H1 (cell line): Measurements from ENCODE around the gene RPAP3. TPM values are rescaled to one million over a fixed set of nuclear protein-coding genes. Genes with fewer than 3 reads are reported as not detected.

Experiments used
- BACH1 ChIP-seq: IDR thresholded peaks from 2 replicates; pipeline ENCODE4 v1.6.1; 2012; ENCODE audit warnings: low read length, improper control_type of control experiment
- BCL11A ChIP-seq, 2 experiments: IDR thresholded peaks; one replicate each; pipeline ENCODE4 v1.6.1; 2011; ENCODE audit warnings: low read depth in 2 of 2, low read length in 2 of 2, mild to moderate bottlenecking in 2 of 2
- CHD1 ChIP-seq: IDR thresholded peaks from 2 replicates; pipeline ENCODE4 v1.6.1; 2012; ENCODE audit warnings: low read depth, low read length, improper control_type of control experiment
- TCF12 ChIP-seq: IDR thresholded peaks from 2 replicates; pipeline ENCODE4 v1.6.1; 2011; ENCODE audit warnings: low read depth, mild to moderate bottlenecking, low read length
- polyA plus RNA-seq, 7 experiments: library from polyadenylated mRNA; depleted of rRNA in 3 of 7; stranded (reverse) in 5 of 7; unstranded in 2 of 7; fragments of >200 nt in 5 of 7; fragments of 200-250 nt in 2 of 7; gene quantifications; 1 replicate in 5 of 7; 2 replicates in 1 of 7; 4 replicates in 1 of 7; pipeline versions ENCODE4 v1.2.1 to v1.2.3, GENCODE V29; 2011 to 2013; ENCODE audit warnings: missing spikeins in 2 of 7, mixed read lengths in 2 of 7
- total RNA-seq: library from RNA; stranded (reverse); fragmentation: NEBNext Ultra II Directional; extraction: Animal tissue kit (Norgen Biotek cat#: 25700); gene quantifications from 2 replicates; pipeline ENCODE4 v1.2.1, GENCODE V29; 2021
- TF ChIP-seq, protein P1 (sequence below): IDR thresholded peaks from 2 replicates; pipeline ENCODE4 v1.6.1; 2012; ENCODE audit warnings: low read length, inconsistent platforms

RPAP3 gene
- total and polyA plus RNA-seq, 2 of the 8 experiments (the other 6 are each of a cell fraction or from before 2014, with no cell fraction given), result 6.4 to 60.5 TPM

GRCh38 chr12:47714826-47715386 is 9.1 kb upstream of the RPAP3 start (continued):
- TF ChIP-seq BACH1, result no peak
- no peak for TF ChIP-seq BCL11A (IDR thresholded peaks at IDR 0.05; ENCODE audit: low read depth in 2 of 2, low read length in 2 of 2)
- no peak for TF ChIP-seq TCF12
- TF ChIP-seq, protein P1, sequence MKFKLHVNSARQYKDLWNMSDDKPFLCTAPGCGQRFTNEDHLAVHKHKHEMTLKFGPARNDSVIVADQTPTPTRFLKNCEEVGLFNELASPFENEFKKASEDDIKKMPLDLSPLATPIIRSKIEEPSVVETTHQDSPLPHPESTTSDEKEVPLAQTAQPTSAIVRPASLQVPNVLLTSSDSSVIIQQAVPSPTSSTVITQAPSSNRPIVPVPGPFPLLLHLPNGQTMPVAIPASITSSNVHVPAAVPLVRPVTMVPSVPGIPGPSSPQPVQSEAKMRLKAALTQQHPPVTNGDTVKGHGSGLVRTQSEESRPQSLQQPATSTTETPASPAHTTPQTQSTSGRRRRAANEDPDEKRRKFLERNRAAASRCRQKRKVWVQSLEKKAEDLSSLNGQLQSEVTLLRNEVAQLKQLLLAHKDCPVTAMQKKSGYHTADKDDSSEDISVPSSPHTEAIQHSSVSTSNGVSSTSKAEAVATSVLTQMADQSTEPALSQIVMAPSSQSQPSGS, result no peak
- TF ChIP-seq CHD1, result no peak
- TF ChIP-seq, all 59 proteins: peak for 0
